GM11168 (cell line): ENCODE results near the gene GDF10.

Source experiments
- in situ Hi-C: fragments of 300-500 bp; cut with MboI; formaldehyde crosslinking; loops from one replicate; pipeline ENCODE4 v1.12.0; 2022; ENCODE audit warnings: low sequenced_read_pairs; ENCODE audit not compliant: unreplicated experiment

GDF10 gene, protein sequence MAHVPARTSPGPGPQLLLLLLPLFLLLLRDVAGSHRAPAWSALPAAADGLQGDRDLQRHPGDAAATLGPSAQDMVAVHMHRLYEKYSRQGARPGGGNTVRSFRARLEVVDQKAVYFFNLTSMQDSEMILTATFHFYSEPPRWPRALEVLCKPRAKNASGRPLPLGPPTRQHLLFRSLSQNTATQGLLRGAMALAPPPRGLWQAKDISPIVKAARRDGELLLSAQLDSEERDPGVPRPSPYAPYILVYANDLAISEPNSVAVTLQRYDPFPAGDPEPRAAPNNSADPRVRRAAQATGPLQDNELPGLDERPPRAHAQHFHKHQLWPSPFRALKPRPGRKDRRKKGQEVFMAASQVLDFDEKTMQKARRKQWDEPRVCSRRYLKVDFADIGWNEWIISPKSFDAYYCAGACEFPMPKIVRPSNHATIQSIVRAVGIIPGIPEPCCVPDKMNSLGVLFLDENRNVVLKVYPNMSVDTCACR

DNA sequence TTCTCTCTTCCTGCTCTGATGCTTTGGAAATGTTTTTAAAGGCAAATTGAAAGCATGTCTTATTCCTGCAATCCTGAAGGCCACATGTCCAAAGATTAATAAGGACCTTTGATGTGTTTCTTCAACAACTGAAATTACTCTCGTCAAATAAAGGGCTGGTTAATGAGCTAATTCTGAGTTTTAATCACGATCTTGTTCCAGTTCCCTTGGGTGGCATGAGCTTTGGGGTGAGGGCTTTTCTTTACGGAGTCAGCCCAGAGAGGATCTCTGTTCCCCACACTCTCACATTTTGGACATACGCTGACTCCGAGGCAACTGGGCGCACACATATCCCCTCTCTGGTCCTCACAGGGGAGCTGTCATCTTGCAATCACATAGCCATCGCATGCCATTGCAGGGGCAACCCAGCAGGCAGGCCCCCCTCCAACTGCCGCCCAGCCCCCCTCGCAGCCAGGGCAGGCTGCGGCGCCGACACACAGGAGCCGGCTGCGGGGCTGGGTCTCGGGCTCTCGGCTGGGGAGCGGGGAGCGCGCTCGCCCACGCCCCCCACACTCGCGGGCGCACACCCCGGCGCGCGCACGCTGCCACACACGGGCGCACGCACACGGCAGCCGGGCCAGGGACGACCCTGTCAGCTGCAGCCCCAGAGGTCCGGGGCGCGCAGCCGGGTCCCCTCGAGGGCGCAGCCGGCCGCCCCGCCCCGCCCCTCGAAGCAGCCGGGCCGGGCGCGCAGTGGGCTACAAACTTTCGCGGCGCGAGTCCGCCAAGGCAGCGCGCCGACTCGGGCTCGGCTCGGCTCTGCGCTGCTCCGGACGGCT, at the start of gene GDF10:
Gene GDF10, plus strand, starts transcription at position 587 of the 818 bp plus-strand sequence. CDS start 455 bp downstream, outside the sequence.
- in situ Hi-C loops, result loop anchor here (10.0 kb wide), 1 partner anchor 275 kb away; no protein-coding TSS in a partner anchor

- in situ Hi-C loops, result no loop called here
Measured at GRCh38 chr10:47252093-47252780, 47.8 kb upstream of the GDF10 start.

DNA sequence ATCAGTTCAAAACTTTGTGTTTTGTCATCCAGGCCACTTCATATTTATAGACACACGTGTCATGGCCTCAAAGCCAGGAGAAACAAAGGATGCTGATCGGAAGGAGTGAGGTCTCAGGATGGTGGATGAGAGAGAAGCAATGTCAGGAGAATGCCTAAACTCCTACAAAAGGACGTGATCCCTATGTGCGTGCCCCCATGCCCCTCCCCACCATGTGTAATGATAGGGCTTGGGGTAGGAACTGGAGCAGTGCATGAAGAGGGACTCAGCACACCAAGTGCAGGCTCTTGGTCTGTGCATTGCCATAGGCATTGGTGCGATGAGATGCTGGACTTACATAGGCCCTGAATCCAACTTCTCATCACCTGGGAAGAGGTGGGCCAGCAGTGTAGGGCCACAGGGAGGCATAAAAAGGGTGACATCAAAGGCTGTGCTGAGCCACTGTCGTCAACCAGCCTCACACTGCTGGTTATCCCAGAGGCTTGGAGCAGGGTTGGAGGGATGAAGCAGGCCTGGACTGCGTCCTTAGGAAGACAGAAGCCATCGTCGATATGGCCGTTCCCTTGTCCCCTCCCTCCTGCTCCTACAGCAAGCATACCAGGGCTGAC, 46.9 kb upstream of the GDF10 start:
- in situ Hi-C loops, result no loop called here

- in situ Hi-C loops, result no loop called here
Measured at GRCh38 chr10:47253651-47254375, 46.2 kb upstream of the GDF10 start.

- in situ Hi-C loops, result no loop called here
Measured at GRCh38 chr10:47254611-47255010, 45.4 kb upstream of the GDF10 start.

- in situ Hi-C loops, result no loop called here
Measured at GRCh38 chr10:47255033-47255813, 44.8 kb upstream of the GDF10 start.

DNA sequence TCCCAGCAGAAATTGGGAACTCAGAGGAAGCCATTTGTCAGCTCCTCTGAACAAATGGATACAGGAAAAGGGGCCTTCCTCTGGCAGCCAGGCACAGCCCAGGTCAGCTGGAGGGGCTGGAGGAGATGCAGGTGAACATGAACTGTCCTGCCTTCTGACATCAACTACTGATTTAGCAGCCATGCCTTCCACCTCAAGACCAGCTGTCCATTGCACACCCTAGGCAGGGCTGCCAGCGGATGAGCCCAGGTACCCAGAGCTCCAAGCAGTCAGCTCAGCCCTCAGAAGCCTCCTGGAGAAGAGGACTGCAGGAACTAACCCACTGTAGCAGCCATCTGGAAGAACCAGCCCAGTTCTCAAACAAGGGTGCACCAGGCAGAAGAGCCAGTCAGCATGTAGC, 44.1 kb upstream of the GDF10 start:
- in situ Hi-C loops, result no loop called here

DNA sequence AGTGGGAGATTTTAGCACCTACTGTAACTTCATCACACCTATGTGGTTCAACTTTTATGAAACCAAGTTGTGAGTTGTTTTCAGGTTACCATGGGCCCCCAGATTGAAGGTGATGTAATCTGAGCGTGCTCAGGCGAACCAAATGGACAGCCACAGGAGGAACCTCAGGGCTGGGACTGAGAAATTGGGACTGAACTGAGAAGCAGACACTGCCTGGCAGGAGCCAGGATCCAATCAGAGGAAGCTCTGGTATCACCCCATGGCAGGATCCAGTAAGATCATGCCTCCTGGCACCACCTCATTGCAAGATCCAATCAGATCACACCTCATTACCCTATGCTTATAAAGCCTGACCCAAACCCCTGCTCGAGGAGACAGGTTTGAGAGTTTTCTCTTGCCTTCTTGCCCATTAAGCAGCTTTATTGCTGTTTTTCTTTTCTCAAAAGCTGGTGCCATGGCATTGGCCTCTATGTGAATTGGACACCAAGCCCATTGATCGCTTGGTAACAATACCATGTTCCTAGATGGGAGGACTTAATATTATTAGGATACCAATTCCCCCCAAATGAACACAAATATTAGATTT, 43.2 kb upstream of the GDF10 start:
- in situ Hi-C loops, result no loop called here

DNA sequence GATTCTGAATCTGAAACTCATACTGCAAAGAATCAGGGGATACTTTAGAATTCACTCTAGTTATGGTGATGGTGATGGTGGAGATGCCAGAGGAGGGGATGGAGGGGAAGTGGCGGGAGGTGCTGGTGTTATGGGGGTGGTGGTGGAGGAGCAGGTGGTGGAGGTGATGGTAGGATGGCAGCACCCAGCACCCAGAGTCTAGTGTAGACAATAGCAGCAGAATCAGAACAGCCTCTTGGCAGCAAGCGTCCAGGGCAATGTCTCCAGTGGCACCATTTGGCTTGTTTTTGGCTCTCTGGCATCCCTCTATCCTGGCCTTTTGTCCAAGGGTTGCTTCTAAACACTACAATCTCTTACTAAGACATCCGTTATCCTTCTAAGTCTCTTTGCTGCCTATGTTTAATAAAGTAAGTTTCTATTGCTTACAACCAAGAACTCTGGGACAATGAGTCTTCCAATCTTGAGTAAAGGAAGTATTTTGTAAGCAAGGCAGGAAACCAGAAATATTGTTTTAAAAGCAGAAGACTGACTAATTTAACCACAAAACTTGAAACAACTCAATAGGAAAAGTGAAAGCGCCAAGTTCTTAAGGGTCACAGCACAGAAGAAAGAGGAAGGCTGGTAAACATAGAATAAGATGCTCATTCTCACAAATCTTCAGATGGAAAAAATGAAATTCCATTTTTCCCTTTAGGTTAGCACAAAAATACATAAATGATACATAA, 42.4 kb upstream of the GDF10 start:
- in situ Hi-C loops, result no loop called here

- in situ Hi-C loops, result no loop called here
Measured at GRCh38 chr10:47258921-47259320, 41.1 kb upstream of the GDF10 start.

GRCh38 chr10:47259466-47259865, 40.5 kb upstream of the GDF10 start:
- in situ Hi-C loops, result no loop called here

DNA sequence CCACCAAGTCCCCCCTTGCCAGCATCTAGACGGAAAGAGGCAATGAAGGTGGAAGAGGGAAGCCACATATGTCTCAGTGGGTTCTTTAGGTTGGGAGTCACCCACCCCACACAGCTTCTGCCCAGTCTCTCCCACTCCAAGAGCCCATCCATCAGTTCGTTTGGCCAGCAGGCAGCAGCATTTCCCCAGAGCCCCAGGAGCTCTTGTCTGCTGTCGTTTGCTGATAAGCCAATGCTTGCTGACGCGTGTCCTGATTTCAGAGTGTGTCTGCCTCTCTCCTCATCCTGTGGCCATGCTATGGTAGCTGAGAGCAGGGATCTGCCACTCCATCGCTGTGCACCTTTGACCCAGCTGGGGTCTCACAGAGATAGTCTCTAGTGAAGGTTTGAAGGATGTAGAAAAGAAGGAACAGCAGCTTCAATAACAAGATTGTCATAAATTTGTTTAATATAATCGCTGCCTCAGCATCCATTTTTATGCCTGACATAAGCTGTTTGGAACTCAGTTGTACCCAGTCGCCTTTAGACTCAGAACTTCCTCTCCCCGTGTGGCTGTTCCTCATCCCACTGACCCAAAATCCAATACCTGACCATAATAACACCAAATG, 39.4 kb upstream of the GDF10 start:
- in situ Hi-C loops, result no loop called here

DNA sequence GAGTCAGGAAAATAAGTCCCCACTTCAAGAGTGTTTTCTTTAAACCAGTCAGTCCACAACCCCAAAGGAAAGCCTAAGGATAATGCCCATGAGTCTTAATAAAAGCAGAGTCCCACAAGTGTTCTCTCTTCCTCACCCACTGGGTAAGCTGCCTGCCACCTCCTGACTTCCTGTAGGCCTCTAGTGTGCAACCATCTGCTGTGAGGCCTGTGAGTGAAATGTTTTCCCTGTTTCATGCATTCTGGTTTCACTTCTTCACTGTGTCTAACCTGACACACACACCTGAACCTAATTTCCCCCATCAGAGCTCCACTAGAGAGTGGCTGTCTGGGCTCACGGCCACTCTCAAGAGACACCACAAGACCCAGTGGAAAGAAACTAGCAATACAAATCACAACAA, 38.9 kb upstream of the GDF10 start:
- in situ Hi-C loops, result no loop called here

GRCh38 chr10:47261556-47261955, 38.4 kb upstream of the GDF10 start:
- in situ Hi-C loops, result no loop called here

- in situ Hi-C loops, result no loop called here
Measured at GRCh38 chr10:47262606-47263533, 37.1 kb upstream of the GDF10 start.

GRCh38 chr10:47264797-47265281, 35.2 kb upstream of the GDF10 start:
- in situ Hi-C loops, result no loop called here
